B cell (primary cell): ENCODE data around the gene ING3.

Experiments
- EZH2 ChIP-seq: IDR thresholded peaks from 2 replicates; pipeline ENCODE4 v1.6.1; 2012; ENCODE audit warnings: borderline replicate concordance, low read depth, mild to moderate bottlenecking, moderate library complexity, low read length; ENCODE audit not compliant: insufficient read depth, poor library complexity, severe bottlenecking
- TF ChIP-seq, protein P1 (sequence below): fragments of 200-600 bp; IDR thresholded peaks from one replicate; pipeline ENCODE4 v1.8.0; 2022; ENCODE audit warnings: antibody characterized with exemption, mild to moderate bottlenecking

- TF ChIP-seq, protein P1, sequence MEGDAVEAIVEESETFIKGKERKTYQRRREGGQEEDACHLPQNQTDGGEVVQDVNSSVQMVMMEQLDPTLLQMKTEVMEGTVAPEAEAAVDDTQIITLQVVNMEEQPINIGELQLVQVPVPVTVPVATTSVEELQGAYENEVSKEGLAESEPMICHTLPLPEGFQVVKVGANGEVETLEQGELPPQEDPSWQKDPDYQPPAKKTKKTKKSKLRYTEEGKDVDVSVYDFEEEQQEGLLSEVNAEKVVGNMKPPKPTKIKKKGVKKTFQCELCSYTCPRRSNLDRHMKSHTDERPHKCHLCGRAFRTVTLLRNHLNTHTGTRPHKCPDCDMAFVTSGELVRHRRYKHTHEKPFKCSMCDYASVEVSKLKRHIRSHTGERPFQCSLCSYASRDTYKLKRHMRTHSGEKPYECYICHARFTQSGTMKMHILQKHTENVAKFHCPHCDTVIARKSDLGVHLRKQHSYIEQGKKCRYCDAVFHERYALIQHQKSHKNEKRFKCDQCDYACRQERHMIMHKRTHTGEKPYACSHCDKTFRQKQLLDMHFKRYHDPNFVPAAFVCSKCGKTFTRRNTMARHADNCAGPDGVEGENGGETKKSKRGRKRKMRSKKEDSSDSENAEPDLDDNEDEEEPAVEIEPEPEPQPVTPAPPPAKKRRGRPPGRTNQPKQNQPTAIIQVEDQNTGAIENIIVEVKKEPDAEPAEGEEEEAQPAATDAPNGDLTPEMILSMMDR = no peak
- TF ChIP-seq EZH2 = no peak
Observed at GRCh38 chr7:120981888-120982615, 31.5 kb downstream of the ING3 start.
